HG03460 (cell line): Measurements from ENCODE around the gene NCS1.
"Not testable (repeated sequence)": the region's sequence is repeated elsewhere in the genome, so short reads cannot be mapped to it uniquely, and the experiment has no call there.

ENCODE experiments used
- ATAC-seq: cut with Tn5 transposase; IDR thresholded peaks from one replicate; pipeline ENCODE4 v1.9.1; 2021; ENCODE audit not compliant: unreplicated experiment

NCS1 gene

DNA sequence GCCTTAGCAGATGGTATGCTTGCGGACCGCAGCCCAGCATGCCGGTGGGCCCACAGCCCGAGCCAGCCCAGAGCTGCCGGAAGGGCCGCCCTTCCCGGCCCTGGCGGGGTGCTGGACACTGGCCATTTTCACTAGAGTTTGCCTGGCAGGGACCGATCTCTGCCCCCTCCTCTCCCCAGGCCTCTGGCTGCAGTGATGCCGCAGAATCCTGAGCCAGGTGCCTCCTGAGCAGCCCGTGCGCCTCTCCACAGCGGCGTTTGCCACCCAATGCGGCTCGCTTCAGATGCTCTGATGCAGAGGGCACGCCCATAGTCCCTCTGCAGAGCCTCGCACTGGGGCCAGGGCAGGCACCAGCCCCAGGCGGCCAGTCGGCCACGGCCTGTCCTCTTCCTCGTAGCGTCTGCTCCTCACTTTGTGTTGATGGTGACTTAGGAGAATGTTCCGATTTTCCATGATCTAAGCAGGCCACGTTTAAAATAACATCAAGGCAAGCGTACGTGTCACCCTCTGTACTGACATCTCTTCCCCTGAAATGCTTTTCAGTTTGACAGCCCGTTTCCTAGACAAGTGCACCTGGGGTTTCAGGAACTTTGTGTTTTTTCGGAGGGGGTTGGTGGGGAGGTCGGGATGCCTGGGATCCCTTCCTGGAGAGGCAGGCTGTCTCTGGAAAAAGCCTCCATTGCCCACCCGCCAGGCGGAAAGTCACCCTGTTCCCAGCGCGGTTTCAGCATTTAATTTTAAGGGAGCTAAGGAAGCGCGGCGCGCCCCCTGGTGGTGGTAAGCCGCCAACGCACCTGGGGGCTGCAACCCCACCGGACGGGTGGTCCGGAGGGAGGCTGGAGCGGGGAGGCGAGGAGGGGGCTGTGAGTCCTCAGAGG is 63.6 kb downstream of the NCS1 start:
- ATAC-seq, result no peak

DNA sequence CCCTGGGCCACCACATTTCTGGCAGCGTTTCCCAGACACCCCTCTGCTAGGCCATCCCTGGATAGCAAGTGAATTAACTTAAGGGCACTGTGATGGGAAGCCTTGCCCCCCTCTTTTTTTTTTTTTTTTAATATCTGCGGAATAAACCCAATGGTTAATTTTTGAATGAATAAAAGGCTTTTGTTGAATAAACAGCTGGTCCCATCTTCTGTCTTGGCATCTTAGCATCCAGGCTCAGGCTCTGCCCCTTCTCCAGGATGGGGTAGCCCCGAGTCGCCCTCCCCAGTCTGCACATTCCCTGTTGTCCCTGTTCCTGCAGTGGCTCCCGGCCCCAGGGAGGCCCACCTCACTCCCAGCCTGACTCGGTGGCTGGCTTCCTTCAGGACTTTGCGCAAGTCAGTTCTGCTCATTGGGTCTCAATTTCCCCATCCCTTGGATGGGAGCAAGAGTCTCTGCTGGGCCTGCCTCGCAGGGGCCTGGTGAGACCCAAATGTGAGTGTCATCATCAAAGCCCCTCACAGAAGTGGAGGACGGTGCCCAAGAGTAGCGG is 64.3 kb downstream of the NCS1 start:
- no peak for ATAC-seq

GRCh38 chr9:130237076-130237475 is 64.9 kb downstream of the NCS1 start:
- no peak for ATAC-seq

DNA sequence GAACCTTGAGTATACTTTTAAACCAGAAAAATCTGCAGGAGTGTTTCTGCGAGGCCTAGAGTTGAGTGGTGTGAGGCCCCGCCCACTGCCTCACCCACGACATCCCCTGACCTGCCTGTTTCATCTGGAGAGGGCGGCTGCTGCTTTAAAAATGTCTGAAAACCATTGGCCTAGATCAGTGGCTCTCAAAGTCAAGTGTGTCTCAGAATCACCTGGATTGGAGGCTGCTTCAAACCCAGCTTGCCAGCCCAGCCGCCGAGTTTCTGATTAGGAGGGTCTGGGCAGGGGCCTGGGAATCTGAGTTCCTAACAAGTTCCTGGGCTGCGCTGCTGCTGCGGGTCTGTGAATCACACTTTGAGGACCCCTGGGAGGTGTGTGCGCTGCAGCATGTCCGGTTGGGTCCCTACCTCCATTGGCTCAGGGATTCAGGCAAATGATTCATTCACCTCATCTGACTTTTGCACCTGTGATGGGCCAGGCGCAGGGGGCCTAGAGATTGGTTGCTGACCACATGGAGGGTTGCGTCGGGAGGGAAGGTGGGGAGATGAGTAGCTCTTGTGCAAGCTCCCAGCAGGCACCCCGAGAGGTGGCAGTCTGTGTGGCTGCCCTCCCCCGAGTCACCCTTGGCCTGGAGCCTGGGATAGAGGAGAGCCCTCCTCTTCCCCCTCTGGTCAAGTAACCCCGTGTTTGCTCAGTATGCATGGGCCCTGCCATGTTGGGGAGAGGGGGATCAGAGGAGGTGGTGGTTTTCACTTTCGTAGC is 65.7 kb downstream of the NCS1 start:
- no peak for ATAC-seq

DNA sequence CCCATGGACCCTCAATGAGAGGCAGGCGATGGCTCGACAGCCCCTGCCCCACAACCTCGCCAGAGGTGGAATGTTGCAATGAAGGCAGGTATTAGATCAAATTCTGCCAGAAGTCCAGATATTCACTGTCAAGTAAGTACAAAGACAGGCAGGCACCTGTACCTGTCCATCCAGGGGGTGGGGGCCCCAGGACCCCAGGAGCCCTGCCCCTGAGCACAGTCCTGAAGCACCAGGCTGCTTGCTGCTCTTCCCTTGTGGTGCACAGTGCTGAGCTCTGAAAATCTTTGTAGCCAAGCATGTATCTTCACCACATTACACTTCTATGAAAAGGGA is 67.1 kb downstream of the NCS1 start:
- no peak for ATAC-seq

GRCh38 chr9:130239741-130240241 is 67.6 kb downstream of the NCS1 start:
- peak; percentile 46 for ATAC-seq

GRCh38 chr9:130240410-130241197 is 68.4 kb downstream of the NCS1 start:
- peak; percentile 44 for ATAC-seq

DNA sequence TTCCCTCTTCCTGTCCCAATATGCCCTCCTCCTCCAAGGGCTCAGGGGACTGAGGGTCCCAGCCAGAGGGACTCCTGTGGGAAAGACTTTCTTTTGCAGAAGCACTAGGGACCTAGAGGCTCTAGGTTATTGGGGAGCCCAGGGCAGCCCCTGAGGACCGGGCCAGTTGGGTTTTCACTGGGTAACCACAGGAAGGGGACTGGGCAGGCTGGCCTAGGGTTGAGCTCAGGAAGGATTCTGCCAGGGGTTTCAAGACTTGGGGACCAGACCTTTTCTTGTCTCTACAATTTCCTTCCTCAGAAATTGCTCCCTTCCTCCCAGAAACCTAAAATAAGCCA is 69.0 kb downstream of the NCS1 start:
- ATAC-seq, result no peak

- ATAC-seq, result no peak
Observed at GRCh38 chr9:130242270-130243014, 70.2 kb downstream of the NCS1 start.

GRCh38 chr9:130243015-130243881 is 71.0 kb downstream of the NCS1 start:
- ATAC-seq, result no peak

GRCh38 chr9:130243882-130244170 is 71.6 kb downstream of the NCS1 start:
- ATAC-seq, result no peak

DNA sequence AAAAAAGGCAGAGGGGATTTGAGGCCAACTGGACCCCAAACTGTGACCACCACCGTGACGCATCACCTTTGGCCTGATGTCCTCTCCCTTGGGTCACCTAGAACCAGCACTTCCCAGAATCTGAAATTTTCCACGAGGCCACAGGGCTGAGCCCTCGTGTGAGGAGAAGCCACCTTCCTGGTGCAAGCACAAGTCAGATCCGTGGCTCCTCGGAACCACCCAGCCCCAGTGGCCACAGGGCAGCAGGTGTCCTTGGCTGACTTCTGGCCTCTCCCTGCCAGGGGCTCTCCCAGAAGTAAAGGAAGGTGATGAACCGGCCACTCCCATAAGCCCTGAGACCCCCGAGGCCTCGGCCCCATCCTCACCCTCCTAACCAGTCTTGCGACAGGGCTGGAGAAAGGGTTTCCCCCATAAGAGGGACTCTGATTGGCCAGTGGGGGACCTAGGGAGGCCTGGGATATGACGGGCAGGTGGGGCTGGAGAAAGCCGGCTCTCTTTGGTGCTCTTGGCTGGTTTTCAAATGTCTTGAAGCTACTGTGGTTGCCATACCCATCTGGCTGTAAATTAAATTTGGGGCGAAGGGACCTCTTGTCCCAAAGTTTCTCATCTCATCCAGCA is 72.5 kb downstream of the NCS1 start:
- no peak for ATAC-seq

DNA sequence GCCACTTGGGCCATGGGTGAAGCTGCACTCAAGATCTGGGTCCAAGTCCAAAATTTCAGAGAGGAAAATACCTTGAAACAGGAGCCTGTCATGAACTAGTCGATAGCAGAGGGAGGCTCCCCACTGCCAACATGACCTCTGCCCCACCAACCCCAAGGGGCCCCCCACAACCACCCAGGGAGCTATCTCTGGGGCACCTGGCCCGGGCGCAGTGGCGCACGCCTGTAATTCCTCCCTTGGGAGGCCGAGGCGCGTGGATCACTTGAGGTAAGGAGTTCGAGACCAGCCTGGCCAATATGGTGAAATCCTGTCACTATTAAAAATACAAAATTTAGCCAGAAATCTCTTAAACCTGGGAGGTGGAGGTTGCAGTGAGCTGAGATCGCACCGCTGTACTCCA is 73.3 kb downstream of the NCS1 start:
- no peak for ATAC-seq

- no peak for ATAC-seq
Observed at GRCh38 chr9:130246126-130246525, 73.9 kb downstream of the NCS1 start.

GRCh38 chr9:130254747-130255630 is 82.8 kb downstream of the NCS1 start:
- no peak for ATAC-seq

GRCh38 chr9:130255631-130256134 is 83.5 kb downstream of the NCS1 start:
- ATAC-seq, result no peak

DNA sequence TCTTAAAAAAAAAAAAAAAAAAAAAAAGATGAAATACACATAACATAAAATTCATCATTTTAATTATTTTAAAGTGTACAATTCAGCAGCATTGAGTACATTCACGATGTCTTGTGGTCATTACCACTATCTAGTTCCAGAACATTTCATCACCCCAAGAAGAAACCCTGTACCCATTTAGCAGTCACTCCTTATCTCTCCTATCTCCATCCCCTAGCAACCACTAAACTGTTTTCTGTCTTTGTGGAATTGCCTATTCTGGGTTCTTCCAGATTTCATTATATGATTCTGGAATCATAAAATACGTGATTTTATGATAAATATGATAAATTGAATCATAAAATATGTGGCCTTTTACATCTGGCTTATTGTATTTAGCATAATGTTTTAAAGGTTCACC is 84.4 kb downstream of the NCS1 start:
- no peak for ATAC-seq

GRCh38 chr9:130258137-130258536 is 85.9 kb downstream of the NCS1 start:
- not testable (repeated sequence) for ATAC-seq
